Umbilical cord (tissue), 2 donors: ENCODE measurements around the gene SLC36A3. TPM values are rescaled to one million over a fixed set of nuclear protein-coding genes. Genes with fewer than 3 reads are reported as not detected.
"Not testable (repeated sequence)": the region's sequence is repeated elsewhere in the genome, so short reads cannot be mapped to it uniquely, and the experiment has no call there.

Experiments used
- DNase-seq: peaks from one replicate; pipeline ENCODE4 v3.0.0-alpha.2; 2015; ENCODE audit warnings: low spot score
- total RNA-seq: library from RNA; depleted of rRNA; stranded (reverse); fragments of >200 nt; gene quantifications from one replicate; pipeline ENCODE4 v1.2.3, GENCODE V29; 2014; ENCODE audit warnings: low replicate concordance; ENCODE audit not compliant: insufficient read depth

Gene SLC36A3
- total RNA-seq, 1 donor from 2014 or later = 1.4 TPM

DNA sequence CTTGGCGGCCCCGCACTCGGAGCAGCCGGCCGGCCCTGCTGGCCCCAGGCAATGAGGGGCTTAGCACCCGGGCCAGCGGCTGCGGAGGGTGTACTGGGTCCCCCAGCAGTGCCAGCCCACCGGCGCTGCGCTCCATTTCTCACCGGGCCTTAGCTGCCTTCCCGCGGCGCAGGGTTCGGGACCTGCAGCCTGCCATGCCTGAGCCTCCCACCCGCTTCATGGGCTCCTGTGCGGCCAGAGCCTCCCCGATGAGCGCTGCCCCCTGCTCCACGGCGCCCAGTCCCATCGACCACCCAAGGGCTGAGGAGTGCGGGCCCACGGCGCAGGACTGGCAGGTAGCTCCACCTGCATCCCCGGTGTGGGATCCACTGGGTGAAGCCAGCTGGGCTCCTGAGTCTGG lies 5.7 kb upstream of the SLC36A3 start:
- DNase-seq = not testable (repeated sequence)

DNA sequence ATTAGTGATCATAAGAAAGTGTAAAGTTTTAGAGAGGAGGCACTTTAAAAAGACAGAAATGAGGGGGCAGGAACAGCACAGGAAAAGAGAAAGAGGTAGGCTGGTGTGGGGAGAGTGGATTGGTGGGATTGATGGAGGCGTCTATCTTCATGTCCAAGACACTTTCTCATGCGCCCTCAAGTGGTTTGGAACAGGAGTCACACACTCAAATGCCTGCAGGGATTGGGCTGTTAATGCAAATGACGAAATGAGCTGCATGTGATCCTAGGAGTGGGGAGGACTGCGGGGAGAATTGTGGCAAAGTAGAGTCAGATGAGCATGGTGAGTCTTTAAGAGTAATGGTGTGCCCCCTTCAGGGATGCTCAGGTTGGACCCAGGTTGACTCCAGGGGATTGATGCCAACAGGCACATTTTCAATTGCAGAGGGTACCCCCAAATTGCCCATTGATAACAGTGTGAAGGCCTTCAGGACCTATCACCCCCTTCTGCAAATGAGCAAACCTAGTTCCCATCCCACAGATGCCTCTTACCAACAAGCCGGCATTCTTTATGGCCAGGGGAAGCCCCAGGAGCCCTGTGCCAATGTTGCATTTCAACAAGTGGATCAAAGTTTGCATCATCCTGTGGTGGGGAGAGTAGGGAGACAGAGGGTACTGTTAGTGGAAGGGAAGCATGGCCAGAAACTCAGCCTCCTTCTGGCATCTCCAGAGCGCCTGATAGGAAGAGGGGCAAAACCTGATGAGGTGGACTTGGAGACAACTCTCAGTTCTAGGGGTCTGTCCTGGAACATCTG lies 5.3 kb downstream of the SLC36A3 start:
- peak; percentile 64 for DNase-seq

DNA sequence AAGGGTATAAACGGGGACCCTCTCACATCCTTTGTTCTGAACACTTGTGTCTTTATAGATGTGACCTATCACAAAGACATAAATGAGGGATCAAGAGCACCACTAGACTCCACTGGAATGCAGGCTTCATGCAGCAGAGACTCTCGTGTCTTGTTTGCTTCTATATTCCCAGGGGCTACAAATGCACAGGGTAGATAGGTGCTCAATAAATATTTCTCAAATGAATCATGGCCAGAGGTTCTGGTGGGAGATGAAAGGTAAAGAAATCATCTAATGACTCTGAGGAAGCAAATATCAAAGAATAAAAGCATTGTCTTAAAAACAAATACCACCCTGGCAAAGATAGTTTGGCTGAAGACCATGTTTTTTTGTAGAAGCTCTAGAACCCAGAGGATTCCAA lies 6.6 kb downstream of the SLC36A3 start:
- no peak for DNase-seq

DNA sequence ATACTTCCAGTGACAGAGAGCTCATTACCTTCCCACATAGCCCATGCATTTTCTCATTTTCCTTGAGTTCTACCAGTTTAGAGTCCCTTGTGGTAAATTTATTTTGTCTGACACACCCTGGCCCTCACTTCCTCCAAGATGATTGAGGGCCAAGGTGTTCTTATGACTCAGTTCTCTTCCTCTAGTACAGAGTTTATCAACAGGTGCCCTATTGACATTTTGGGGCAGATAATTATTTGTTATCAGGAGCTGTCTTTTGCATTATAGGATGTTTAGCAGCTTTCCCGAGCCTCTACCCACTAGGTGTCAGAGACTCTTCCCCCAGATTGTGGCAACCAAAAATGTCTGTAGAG lies 7.1 kb downstream of the SLC36A3 start:
- DNase-seq = no peak

DNA sequence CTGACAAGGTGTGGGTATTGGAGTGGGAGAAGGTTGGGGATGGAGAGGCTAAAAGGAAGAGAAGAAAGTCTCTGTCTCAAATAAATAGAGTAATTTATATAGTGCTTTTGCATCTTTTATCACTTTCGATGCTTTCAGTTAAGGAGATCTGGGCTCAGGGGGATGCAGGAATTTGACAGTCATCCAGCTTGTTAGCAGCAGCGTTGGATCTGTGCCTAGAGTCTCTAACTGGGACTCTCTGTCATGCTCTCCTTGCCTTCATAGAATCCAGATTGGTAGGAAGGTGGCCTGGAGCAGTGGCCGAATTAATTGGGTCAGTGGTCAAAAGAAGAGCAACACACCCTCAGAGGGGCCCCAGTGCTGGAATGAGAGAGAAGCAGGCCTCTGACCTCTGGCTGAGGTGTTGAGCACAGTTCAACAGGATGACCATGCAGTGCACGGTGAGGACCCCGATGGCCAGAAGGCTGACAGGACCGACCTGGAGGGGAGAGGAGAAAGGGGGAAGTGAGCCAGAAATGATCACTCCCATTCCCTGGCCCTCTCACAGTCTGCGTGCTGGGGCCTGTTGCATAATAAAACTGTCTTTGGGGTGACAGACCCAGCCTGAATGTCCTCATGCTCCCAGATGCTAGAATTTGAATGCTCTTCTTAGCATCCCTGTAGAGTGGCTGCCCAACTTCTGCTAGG lies 7.6 kb downstream of the SLC36A3 start:
- DNase-seq = no peak

DNA sequence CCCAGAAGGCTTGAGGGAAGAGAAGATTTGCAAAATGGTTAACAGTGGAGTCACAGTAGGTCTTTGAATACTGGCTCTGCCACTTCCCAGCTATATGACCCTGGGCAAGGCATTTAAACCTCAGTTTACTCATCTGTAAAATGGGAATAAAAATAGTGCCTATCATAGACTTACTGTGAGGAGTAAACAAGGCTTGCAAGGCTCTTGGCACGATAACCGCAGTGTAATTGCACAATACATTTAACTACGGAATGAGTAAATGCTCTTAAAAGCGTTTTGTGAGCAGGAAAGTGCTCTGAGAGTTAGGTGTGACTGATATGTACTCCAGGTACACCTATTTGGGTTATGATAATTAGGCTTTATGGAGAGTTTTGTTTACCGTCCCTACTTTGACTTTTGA lies 8.4 kb downstream of the SLC36A3 start:
- DNase-seq = no peak

DNA sequence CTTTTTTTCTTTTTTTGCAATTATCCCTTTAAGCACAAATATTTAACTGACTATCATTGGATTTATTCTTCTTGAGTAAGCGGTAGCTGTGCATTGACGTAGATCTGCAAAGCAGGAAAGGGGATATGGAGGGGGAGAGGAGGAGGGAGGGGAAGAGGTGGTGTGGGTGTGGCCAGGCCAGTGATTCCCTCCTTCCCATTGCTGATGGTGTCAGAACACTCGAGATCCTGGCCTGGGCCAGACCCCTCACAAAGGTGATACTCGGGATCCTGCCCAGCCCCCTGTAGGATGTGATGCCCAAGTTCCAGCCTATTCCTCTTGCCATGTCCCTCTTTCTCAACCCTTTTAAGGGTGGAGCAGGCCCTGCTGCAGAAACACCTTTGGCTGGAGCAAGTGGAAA lies 9.9 kb downstream of the SLC36A3 start:
- DNase-seq = no peak

DNA sequence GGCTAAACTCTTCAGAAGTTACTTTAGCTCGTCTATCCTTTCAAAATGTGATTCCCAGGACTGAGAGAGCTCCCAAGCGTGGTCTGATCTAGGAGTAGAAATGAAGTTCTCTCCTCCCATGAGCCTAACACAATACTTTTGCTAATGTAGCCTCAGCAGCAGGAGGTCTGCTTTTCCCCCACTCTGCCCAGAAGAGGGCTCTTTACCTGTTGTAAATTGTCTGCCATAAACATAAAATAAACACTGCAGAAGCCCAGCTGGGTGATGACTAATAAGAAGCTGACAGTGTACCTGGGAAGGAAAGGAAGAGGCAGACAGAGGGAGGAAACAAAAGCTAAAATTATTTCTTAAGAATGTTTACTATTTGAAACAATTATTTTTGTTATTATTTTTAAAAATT lies 15.4 kb downstream of the SLC36A3 start:
- DNase-seq = no peak

DNA sequence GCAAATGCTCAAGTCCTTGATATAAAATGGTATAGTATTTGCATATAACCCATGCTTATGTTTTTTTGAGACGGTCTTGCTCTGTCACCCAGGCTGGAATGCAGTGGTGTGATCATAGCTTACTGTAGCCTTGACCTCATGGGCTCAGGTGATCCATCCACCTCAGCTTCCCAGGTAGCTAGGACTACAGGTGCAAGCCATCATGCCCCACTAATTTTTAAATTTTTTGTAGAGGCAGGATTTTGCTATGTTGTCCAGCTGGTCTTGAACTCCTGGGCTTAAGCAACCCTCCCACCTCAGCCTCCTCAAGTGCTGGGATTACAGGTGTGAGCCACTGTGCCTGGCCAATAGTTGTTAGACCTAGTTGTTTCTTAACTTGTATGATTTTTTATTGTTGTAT lies 17.3 kb downstream of the SLC36A3 start:
- DNase-seq = no peak

DNA sequence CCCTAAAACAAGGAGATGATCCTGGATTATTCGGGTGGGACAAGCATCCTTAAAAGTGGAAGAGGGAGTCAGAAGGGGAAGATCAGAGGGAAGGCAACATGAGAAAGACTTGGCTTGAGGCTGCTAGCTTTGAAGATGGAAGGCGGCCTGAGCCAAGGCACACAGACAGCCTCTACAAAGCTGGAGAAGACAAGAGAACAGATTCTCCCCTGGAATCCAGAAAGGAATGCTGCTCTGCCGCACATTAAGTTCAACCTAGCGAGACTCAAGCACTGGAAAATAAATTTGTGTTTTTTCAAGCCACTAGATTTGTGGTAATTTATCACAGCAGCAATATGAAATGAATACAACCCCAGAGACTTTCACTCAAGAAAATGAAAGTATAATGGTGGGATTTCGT lies 17.9 kb downstream of the SLC36A3 start:
- peak; percentile 51 for DNase-seq

DNA sequence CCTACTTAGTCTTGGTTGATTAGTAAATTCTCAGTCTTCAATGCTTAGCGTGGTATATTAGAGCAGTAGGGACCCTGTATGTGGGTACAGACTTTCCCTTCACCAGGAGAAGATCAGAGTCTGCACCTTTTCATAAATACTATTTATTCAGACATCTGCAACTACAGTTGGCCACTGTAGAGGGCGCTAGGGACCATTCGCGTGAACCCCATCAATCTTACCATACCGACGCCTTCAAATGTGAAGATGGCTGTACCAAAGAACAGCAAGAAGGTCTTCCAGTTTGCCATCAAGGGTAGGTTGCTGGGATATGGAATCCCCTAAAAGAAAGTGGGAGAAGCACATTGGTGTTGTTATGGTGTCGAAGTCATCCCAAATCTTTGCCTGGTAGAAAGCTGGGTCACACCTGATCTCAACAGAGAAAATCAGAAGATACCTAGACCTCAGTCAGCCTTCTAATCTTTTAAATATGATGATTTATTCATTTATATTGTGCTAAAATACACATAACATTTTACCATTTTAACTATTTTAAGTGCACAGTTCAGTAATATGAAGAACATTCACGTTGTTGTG lies 19.1 kb downstream of the SLC36A3 start:
- no peak for DNase-seq

DNA sequence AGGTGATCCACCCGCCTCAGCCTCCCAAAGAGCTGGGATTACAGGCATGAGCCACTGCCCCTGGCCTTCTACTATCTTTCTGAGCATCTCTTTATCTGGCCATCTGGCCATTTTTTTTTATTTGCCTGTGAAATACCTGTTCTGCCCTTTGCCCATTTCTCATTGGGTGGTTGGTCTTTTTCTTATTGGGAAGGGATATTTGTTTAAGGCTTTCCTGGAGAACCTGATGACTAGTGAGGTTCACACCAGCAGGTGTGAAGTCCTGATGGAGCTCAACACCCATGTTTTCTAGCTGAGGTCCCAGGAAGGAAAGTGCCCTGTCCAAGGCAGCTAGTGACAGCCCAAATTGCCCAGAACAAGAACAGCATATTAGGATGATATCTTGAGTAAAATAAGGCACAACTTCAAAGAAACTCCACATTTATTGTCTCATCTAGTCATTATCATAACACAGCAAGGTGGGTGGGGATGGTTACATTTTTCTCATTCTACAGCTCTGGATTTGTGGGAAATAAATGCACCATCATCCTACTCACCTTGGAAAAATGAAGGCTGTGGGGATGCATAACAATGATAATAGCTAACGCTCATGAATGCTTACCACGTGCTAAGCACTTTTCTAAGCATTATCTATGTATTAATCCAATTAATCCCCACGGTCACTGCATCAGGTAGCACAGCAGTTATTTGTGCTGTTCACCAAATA lies 20.3 kb downstream of the SLC36A3 start:
- DNase-seq = no peak

DNA sequence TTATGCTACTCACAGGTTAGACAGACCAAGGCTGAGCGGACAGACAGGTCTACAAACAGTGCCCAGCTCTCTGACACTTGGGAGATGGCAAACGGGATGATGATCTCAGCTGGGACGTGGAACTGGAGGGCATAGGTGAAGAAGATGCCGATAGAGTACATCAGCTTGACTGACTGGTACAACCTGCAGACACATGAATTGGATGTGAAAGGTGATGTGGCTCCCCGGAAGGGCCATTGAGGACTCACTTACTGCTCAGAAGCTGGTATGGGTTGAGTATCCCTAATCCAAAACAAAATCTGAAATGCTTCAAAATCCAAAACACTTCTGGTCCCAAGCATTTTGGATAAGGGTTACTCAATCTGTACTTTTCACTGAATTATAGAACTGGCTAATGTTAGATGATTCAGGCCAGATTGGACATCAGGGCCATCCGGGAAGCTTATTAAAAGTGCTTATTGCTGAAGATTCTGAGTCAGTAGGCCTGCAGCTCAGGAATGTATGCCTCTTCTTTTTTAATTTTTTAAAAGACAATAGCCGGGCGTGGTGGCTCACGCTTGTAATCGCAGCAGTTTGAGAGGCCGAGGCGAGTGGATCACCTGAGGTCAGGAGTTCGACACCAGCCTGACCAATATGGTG lies 22.4 kb downstream of the SLC36A3 start:
- no peak for DNase-seq

DNA sequence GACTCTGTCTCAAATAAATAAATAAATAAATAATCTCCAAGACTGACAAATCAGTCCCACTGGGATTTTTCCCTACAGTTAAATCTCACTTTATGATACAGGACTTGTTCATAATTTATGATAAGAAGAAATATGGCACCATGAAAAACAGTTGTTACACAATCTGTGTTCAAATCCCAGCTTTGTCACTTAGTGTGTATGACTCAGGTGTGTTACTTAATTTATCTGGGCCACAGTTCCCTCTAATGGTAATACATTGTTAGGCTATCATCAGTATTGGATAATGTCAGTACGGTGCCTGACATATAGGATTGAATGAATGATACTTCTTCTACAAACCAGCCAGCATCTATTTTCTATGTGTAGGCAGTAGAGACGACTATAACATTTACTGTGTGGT lies 23.1 kb downstream of the SLC36A3 start:
- DNase-seq = no peak

DNA sequence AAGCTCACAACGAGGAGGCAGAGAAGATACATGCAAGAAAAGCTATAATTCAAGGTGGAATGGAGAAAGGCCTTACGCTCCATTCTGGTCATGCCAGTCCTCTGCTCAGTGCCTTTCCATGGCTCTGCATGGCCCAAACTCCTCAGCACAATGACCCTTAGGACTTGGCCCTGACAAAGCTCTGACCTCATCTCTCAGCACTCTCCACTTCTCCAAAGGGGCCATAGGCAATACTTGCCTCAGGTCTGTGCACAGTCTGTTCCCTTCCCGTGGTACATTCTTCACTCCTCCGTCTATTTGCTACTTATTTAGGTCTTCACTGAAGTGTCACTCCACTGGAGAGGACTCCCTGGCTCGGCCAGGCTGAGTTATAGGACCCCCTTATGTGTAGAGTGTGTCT lies 24.7 kb downstream of the SLC36A3 start:
- no peak for DNase-seq

DNA sequence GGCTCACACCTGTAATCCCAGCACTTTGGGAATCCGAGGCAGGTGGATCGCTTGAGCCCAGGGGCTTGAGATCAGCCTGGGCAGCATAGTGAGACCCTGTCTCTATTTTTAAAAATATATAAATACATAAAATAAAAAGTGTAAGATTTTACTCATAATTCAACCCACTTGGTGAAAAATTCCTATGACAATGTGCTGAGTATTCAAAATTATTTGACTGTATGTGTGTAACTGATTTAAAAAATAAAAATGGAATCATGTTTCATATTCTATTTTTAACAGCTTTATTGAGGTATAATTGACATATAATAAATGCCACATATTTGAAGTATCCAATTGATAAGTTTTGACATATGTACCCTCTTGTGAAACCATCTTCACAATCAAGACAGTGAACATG lies 27.8 kb downstream of the SLC36A3 start:
- DNase-seq = no peak

DNA sequence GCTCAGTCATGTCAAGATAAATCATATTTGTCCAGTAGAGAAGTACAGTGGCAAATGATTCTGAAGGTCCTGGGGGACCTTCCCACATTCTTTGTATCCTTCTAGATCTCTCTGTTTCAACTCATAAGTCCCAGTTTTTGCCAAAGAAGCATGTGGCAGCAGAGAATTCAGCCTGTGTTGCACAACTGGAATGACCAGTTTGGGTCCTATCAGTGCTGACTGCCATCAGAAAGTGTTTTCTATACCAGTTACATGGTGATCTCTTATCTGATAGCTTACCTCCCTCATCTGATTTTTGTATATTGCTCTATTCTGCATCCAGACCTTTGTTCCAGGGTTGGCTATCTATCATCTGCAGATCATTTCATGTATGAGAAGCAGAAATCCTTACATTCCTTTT lies 28.9 kb downstream of the SLC36A3 start:
- DNase-seq = peak; percentile 63

DNA sequence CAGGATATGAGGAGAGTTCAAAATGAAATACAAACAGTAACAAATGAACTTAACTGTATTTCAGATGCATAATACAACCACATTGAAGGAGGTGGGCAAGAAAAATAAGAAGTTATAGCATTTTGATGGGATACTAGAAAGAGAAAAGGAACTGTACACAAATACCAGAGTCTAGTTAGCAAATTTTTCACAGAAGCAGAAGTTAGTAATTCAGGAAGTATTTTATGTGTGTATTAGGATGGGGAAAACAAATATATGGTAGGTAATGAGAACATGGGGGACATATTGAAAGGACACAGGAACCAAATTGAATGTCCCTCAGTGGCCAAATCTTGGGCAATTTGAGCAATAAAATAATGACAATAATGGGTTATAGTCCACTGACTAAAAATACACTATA lies 32.2 kb downstream of the SLC36A3 start:
- DNase-seq = no peak

DNA sequence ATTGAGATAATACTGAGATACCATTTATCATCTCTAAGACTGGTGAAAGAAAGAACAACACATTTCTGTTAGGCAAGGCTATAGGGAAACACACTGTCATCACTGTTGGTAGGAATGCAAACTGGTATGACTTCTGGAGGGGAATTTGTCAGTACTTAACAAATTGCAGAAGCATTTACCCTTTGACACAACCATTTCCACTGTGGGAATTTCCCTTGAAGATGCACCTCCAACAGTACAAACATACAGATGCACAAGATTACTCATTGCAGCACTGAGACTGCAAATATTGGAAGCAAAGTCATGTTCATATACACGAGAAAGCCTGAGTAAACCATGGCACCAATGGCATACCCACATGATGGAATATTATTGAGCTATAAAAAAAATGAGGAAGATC lies 33.0 kb downstream of the SLC36A3 start:
- DNase-seq = no peak

DNA sequence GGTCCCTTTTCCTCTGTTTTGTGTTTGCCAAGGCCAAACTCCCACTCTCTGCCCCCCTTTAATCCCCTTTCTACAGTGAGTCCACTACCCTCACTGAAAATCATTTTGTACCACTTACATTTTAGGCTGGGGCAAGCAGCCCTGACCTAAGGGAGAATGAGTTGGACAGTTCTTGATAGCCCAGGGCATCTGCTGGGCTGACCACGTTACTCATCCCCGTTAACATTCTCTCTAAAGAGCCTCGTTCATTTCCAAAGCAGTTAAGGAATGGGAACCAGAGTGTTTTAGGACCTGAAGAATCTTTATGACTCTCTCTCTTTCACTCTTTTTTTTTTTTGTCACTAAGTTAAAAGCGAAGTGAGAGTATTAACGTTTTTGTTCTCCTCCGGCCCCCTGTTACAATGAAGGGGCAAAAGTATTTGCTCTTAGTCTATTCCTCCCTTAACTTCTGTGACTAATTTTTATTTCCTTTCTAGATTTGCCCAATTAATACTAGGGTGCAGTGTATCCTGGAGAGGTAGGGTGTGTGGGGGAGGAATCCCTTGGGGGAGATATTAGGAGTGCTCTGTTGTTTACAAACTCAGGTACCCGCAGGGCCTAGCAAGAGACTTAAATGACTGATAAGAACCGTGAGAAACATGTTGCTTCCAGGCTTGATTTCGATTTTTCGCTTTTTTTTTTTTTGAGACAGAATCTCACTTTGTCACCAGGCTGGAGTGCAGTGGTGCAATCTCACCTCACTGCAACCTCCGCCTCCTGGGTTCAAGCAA lies 35.9 kb downstream of the SLC36A3 start:
- DNase-seq = no peak

DNA sequence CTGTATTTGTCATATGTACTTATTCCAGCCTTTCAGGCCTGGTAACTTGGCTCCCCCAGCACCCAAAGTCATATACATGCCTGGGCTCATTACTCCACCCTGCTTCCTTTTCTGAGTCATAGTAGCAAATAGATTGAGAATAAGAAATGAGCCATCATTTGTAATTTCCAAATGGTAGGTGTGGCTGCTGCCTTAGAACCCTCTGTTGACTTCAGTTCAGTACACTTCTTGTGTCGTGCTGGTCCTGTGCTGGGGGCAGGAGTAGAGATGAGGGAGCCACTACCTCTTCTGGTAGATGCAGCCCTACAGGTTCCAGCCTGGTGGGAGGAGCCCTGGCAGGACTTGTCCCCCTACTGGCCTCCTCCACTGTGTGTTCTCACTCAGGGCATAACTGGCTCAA lies 39.5 kb downstream of the SLC36A3 start:
- no peak for DNase-seq
